A673 (cell line): ENCODE measurements around the gene SEMA4C. TPM values are rescaled to one million over a fixed set of nuclear protein-coding genes. Genes with fewer than 3 reads are reported as not detected.

Experiments
- BruUV-seq: library from RNA; stranded (reverse); fragments of 400-500 nt; replicated peaks from 2 replicates; lab custom pipeline; 2021; lab: Mats Ljungman, UMichigan
- CTCF ChIA-PET: fragments of 300-600 bp; sonication (Branson Sonifier 250); formaldehyde crosslinking; loops from one replicate; lab custom pipeline; 2022; ENCODE audit warnings: antibody characterized with exemption; lab: Charles Lee
- POLR2A ChIA-PET: fragments of 300-600 bp; sonication (Branson Sonifier 250); formaldehyde crosslinking; loops from one replicate; lab custom pipeline; 2022; ENCODE audit warnings: antibody characterized with exemption; ENCODE audit not compliant: low non-redundant PET; lab: Charles Lee
- DNase-seq: peaks from one replicate; pipeline ENCODE4 v3.0.0-alpha.2; 2015; ENCODE audit warnings: low spot score
- H3K27ac ChIP-seq: fragments of 200-600 bp; sonication (generic); 2 replicates; pipeline ENCODE4 v1.5.1; 2016; ENCODE audit warnings: mixed run types, low read depth, mild to moderate bottlenecking, mixed read lengths, antibody characterized with exemption, low read length; ENCODE audit not compliant: poor library complexity, severe bottlenecking
- H3K27me3 ChIP-seq: fragments of 200-600 bp; sonication (generic); replicated peaks from 2 replicates; pipeline ENCODE4 v1.6.1; 2017; ENCODE audit warnings: mixed run types, low read depth, mild to moderate bottlenecking, mixed read lengths, antibody characterized with exemption, low read length; ENCODE audit not compliant: insufficient read depth, poor library complexity
- H3K36me3 ChIP-seq: fragments of 200-600 bp; sonication (generic); 2 replicates; pipeline ENCODE4 v1.6.1; 2016; ENCODE audit warnings: mixed run types, mild to moderate bottlenecking, mixed read lengths, antibody characterized with exemption, low read length; ENCODE audit not compliant: insufficient read depth, poor library complexity, severe bottlenecking
- H3K4me1 ChIP-seq: fragments of 200-600 bp; sonication (generic); 2 replicates; pipeline ENCODE4 v1.6.1; 2017; ENCODE audit warnings: mixed run types, mild to moderate bottlenecking, mixed read lengths, antibody characterized with exemption, low read length; ENCODE audit not compliant: insufficient read depth, poor library complexity, severe bottlenecking
- H3K4me3 ChIP-seq: fragments of 200-600 bp; sonication (generic); 2 replicates; pipeline ENCODE4 v1.5.1; 2016; ENCODE audit warnings: low read depth, mixed run types, mild to moderate bottlenecking, mixed read lengths, low read length; ENCODE audit not compliant: poor library complexity, severe bottlenecking
- H3K9me3 ChIP-seq: fragments of 200-600 bp; sonication (generic); 2 replicates; pipeline ENCODE4 v1.6.1; 2016; ENCODE audit warnings: mixed run types, low read depth, mild to moderate bottlenecking, mixed read lengths, antibody characterized with exemption, low read length; ENCODE audit not compliant: poor library complexity, severe bottlenecking
- EZH2 ChIP-seq: fragments of 200-600 bp; sonication (generic); IDR thresholded peaks from 2 replicates; pipeline ENCODE4 v1.6.1; 2017; ENCODE audit warnings: borderline replicate concordance, low read depth, mild to moderate bottlenecking, mixed read lengths, antibody characterized with exemption, low read length; ENCODE audit not compliant: poor library complexity, severe bottlenecking
- intact Hi-C: fragments of 100-400 bp; cut with micrococcal nuclease; formaldehyde crosslinking; loops from one replicate; pipeline ENCODE4 v1.10.0; 2022; ENCODE audit not compliant: unreplicated experiment
- total RNA-seq: library from RNA; stranded (reverse); gene quantifications from 2 replicates; pipeline ENCODE4 v1.2.3, GENCODE V29; 2021
- TF ChIP-seq, protein P1 (sequence below): fragments of 300-800, 200-600 bp; sonication (generic); conservative IDR thresholded peaks from 2 replicates; pipeline ENCODE4 v1.5.1; 2017; ENCODE audit warnings: low read depth, mild to moderate bottlenecking, antibody characterized with exemption, low read length, moderate library complexity, mixed read lengths

SEMA4C gene
- total RNA-seq, 1 experiment from 2014 or later, result 33.3 TPM

- TF ChIP-seq EZH2, result no peak
- TF ChIP-seq, protein P1, sequence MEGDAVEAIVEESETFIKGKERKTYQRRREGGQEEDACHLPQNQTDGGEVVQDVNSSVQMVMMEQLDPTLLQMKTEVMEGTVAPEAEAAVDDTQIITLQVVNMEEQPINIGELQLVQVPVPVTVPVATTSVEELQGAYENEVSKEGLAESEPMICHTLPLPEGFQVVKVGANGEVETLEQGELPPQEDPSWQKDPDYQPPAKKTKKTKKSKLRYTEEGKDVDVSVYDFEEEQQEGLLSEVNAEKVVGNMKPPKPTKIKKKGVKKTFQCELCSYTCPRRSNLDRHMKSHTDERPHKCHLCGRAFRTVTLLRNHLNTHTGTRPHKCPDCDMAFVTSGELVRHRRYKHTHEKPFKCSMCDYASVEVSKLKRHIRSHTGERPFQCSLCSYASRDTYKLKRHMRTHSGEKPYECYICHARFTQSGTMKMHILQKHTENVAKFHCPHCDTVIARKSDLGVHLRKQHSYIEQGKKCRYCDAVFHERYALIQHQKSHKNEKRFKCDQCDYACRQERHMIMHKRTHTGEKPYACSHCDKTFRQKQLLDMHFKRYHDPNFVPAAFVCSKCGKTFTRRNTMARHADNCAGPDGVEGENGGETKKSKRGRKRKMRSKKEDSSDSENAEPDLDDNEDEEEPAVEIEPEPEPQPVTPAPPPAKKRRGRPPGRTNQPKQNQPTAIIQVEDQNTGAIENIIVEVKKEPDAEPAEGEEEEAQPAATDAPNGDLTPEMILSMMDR, result no peak
- POLR2A ChIA-PET, result no interaction called here
- Histone ChIP-seq H3K27me3 (no peaks in the 10 kb centered on the region), H3K9me3 (no peaks in the 10 kb centered on the region), H3K36me3 (no peaks in the 10 kb centered on the region), H3K27ac (no peak overlapping the region), H3K4me3 (no peak overlapping the region), H3K4me1 (peaks cover 45% of the 10 kb centered on the region)
- CTCF ChIA-PET, result no interaction called here
- intact Hi-C loops, result no loop called here
- no TSS peak for BruUV-seq
- DNase-seq, result no peak
These were observed 9.7 kb upstream of the SEMA4C start for GRCh38 chr2:96879545-96880040.

DNA sequence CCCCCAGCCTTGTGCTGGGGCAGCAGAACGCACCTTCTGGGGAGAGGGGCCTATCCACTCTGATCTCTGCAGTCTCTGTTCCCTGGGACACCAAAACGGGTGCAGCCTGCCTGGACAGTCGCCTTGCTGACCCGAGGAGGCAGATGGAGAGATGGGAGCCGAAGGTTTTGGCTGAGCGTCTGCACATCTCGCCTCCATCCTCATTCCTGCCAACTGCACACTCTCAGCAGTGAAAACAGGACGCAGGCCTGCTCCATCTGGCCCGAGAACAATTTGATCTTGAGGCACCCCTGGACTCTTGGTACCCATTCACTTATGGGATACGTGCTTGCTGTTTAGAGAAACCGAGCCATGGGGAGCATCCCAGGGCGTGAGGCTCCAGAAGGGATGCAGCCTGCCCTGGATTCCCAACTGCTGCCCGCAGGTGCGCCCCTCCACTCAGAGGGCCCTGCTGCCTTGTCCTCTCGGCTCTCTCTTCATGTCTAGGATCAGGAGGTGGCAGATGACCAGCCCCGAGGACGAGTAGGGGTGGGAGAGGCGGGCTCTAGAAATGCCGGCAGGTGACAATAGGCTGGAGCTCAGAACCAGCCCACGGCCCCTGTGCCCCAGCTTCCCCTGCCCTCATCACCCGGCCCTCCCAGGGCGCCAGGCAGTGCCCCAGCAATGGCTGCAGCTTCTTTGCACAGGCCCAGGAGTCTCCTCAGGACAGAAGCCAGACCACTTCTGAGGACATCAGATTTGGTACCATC is 9.1 kb upstream of the SEMA4C start:
- intact Hi-C loops, result no loop called here
- H3K36me3 ChIP-seq, result no peaks in the 10 kb centered on the region
- peaks cover 45% of the 10 kb centered on the region for H3K4me1 ChIP-seq
- H3K27ac ChIP-seq, result no peak overlapping the region
- H3K27me3 ChIP-seq, result no peaks in the 10 kb centered on the region
- POLR2A ChIA-PET, result no interaction called here
- CTCF ChIA-PET, result no interaction called here
- no peak for DNase-seq
- TF ChIP-seq EZH2, result no peak
- TF ChIP-seq, protein P1, result no peak
- BruUV-seq, result no TSS peak
- no peak overlapping the region for H3K4me3 ChIP-seq
- H3K9me3 ChIP-seq, result no peaks in the 10 kb centered on the region

DNA sequence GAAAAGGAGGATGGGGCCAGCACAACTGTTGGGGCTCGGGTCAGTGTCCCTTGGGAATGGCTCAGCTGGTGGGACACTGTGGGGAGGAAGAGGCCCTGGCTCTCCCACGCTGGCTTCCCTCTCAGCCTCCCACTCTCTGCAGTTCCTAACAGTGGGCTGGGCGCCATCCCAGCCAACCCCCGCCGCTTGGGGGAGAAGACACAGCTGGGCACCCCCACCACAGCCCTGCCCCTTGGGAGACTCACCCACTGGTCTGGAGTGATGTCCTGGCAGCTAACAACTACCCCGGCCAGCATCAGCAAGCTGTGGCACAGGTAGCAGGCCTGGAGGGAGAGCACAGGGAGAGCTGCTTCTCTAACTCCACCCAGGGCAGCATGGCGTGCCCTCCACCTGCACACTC is 8.3 kb upstream of the SEMA4C start:
- POLR2A ChIA-PET, result no interaction called here
- Histone ChIP-seq H3K9me3 (no peaks in the 10 kb centered on the region), H3K27ac (no peak overlapping the region), H3K4me3 (no peak overlapping the region), H3K27me3 (no peaks in the 10 kb centered on the region), H3K36me3 (no peaks in the 10 kb centered on the region), H3K4me1 (peaks cover 45% of the 10 kb centered on the region)
- intact Hi-C loops, result no loop called here
- CTCF ChIA-PET, result no interaction called here
- no peak for DNase-seq
- no peak for TF ChIP-seq EZH2
- TF ChIP-seq, protein P1, result no peak
- no TSS peak for BruUV-seq
